H1 (cell line): ENCODE results near the gene RXRA.

Experiments used
- CEBPB ChIP-seq: IDR thresholded peaks from 2 replicates; pipeline ENCODE4 v1.6.1; 2012; ENCODE audit warnings: low read depth, low read length
- CTCF ChIP-seq, 3 experiments: IDR thresholded peaks; 1 replicate in 2 of 3; 2 replicates in 1 of 3; pipeline versions ENCODE4 v1.5.1 to v1.6.1; 2011; ENCODE audit warnings: low read length in 3 of 3, mild to moderate bottlenecking in 3 of 3, inconsistent platforms in 2 of 3, low read depth in 1 of 3, moderate library complexity in 1 of 3; ENCODE audit not compliant: insufficient read depth in 1 of 3; ENCODE audit errors: control extremely low read depth in 1 of 3
- MAFK ChIP-seq: IDR thresholded peaks from 2 replicates; pipeline ENCODE4 v1.6.1; 2012; ENCODE audit warnings: low read depth, mild to moderate bottlenecking, improper control_type of control experiment, low read length
- POLR2A ChIP-seq, 2 experiments: IDR thresholded peaks; 1 replicate in 1 of 2; 2 replicates in 1 of 2; pipeline ENCODE4 v1.6.1; 2011; ENCODE audit warnings: low read depth in 2 of 2, low read length in 2 of 2, mild to moderate bottlenecking in 2 of 2; ENCODE audit errors: control extremely low read depth in 1 of 2
- SP1 ChIP-seq: IDR thresholded peaks from 2 replicates; pipeline ENCODE4 v1.6.1; 2011; ENCODE audit warnings: low read depth, low read length

GRCh38 chr9:134485653-134486052, 159.4 kb downstream of the RXRA start:
- TF ChIP-seq CTCF (IDR thresholded peaks at IDR 0.05; ENCODE audit: control extremely low read depth in 1 of 3, insufficient read depth in 1 of 3, low read depth in 1 of 3, low read length in 3 of 3): no peak
- TF ChIP-seq MAFK: no peak
- TF ChIP-seq POLR2A (IDR thresholded peaks at IDR 0.05; ENCODE audit: control extremely low read depth in 1 of 2, low read depth in 2 of 2, low read length in 2 of 2): no peak
- TF ChIP-seq CEBPB: no peak
- TF ChIP-seq SP1: no peak
